Amniotic stem cell (primary cell): ENCODE measurements around the gene ZNF609.
"Not testable (repeated sequence)": the region's sequence is repeated elsewhere in the genome, so short reads cannot be mapped to it uniquely, and the experiment has no call there.

Source experiments
- DNase-seq: peaks from one replicate; lab custom pipeline; 2025; lab: John Stamatoyannopoulos, UW

ZNF609 gene

GRCh38 chr15:64583519-64583918 lies 123.1 kb downstream of the ZNF609 start:
- no peak for DNase-seq

DNA sequence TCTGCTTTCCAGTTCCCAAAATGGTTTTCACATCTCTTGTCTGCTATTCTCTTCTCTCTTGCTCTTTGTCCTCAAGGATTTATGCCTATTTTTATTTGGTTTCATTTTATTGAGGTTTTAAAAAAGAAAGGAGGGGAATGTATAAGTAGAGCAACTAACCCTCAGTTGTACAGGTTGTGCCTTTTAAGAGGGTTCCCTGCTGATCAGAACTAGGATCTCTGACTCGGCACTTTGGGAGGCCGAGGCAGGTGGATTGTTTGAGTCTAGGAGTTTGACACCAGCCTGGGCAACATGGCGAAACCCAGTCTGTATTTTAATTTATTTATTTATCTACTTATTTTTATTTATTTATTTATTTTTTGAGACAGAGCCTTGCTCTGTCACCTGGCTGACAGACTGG lies 123.6 kb downstream of the ZNF609 start:
- DNase-seq, result no peak

DNA sequence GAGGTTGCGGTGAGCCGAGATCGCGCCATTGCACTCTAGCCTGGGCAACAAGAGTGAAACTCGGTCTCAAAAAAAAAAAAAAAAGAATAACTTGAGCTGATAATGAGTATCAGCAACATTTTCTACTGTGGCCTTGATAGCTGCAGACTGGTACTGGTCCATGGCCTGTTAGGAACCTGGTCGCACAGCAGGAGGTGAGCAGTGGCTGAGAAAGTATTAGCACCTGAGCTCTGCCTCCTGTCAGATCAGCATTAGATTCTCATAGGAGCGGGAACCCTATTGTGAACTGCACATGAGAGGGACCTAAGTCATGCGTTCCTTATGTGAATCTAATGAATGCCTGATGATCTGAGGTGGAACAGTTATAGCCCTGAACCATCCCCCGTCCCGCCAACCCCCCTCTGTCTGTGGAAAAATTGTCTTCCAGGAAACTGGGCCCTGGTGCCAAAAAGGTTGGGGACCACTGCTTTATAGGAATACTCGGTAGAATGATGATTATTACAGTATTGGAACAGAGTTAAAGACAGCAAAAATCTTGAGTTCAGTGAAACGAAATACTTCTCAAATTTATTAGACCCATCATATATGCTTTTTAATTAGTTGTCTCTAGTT lies 126.0 kb downstream of the ZNF609 start:
- DNase-seq, result no peak

GRCh38 chr15:64586984-64587383 lies 126.6 kb downstream of the ZNF609 start:
- no peak for DNase-seq

DNA sequence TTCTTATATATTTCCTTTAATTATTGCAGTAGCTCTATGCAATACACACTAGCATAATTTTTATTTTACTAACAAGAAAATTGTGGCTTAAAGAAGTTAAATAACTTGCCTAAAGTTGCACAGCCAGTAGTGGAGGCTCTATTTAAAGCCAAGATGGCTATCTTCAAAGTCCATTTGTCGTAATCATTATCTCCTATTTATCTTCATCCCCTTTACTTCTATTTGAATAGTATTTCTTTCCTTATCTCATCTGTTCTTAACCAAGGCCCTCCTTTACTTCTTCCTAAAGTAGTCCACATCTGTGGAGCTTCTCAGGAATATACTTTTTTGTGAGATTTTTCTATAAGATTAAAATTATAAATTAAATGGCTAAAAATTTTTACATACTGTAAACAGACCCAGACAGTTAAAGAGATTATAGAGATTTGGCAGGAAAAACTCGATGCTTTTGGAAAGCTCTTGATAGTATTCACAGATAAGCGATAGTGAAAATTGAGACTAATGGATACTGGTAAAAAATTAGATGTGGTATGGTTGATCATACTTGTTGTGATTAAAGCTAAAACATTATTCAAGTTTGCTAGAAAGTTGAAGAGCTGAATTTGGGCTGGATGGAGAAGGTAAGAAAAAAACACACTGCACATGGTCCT lies 129.2 kb downstream of the ZNF609 start:
- no peak for DNase-seq

DNA sequence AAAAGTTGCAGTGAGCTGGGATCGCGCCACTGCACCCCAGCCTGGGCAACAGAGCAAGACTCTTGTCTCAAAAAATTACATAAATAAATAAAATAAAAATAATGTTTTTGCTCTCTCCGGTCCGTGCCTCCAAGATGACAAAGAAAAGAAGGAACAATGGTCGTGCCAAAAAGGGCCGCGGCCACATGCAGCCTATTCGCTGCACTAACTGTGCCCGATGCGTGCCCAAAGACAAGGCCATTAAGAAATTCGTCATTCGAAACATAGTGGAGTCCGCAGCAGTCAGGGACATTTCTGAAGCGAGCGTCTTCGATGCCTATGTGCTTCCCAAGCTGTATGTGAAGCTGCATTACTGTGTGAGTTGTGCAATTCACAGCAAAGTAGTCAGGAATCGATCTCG lies 132.5 kb downstream of the ZNF609 start:
- not testable (repeated sequence) for DNase-seq

DNA sequence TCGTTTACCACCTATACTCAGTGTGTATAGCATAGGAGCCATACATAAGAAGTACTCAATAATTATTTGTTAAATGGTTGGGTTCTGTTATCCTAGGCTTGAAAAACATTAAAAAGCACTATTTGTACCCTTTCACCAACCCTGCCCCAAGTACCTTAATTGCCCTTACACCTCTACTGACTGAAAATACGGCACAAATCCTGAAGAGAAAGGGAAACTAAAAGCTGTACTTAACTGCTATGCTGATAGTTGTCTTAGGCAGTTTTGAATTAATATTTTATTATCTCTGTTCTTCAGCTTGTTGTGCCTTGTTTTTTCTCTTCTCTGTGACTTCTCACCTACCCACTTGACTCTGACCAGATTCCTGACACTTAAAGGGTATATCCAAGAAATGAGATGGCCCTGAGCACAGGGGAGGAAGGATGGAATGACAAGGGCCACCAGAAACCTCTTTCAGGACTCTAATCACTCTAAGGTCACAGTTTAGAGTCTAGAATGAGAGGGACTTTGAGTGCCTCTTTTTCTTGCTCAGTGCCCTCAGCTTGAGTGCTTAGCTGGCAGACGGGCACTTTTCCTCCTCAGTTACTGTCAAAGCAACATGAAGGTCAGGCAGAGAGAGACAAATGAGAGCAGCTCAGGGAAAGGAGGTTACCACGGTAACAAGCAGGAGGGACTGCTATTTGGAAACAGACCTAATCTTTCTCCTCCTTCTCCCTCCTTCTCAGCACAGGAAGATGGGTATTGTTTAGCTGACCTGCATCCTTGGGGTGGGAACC lies 136.5 kb downstream of the ZNF609 start:
- DNase-seq, result no peak

GRCh38 chr15:64597477-64597822 lies 137.1 kb downstream of the ZNF609 start:
- DNase-seq, result no peak

GRCh38 chr15:64599226-64599625 lies 138.8 kb downstream of the ZNF609 start:
- no peak for DNase-seq

DNA sequence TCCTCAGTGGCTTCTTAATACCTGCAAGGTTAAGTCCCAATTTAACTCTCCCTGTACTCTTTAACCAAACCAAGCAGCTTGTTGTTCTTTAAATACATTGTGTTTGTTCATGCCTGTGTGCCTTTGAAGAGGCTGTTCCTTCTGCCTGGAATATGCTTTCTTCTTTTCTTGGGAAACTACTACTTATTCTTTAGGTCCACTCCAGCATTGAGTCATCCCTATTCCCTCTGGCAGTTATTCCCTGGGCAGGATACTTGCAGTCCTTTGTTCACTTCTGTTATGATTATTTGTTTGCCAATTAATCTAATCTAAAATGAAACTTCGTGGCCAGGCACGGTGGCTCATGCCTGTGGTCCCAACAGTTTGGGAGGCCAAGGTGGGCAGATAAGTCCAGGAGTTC lies 139.3 kb downstream of the ZNF609 start:
- DNase-seq, result no peak

DNA sequence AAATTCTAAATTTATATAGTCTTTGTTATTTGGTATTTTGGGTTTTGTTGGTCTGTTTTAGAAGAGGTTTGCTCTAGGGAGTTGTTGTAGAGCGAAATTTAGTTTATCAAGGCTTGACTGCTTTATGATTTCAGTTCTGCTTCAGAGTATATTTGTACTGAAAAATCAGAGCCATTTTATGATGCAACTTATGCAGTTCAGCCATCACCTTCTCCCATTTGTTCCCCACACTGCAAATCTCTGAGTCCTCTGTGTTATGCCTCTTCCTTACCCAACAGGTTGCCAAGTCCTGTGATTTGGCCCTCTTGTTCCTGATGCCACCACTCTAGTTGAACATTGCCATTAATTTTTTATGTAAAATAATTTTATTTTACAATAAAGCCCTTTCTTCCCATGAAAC lies 140.4 kb downstream of the ZNF609 start:
- DNase-seq, result no peak

- DNase-seq, result no peak
These were observed 143.9 kb downstream of the ZNF609 start for GRCh38 chr15:64604319-64604718.

GRCh38 chr15:64607416-64607815 lies 147.0 kb downstream of the ZNF609 start:
- DNase-seq, result not testable (repeated sequence)

GRCh38 chr15:64610257-64610919 lies 150.0 kb downstream of the ZNF609 start:
- DNase-seq, result no peak

GRCh38 chr15:64611085-64611725 lies 150.8 kb downstream of the ZNF609 start:
- DNase-seq, result no peak

GRCh38 chr15:64614519-64614918 lies 154.1 kb downstream of the ZNF609 start:
- DNase-seq, result no peak

- no peak for DNase-seq
These were observed 157.3 kb downstream of the ZNF609 start for GRCh38 chr15:64617727-64618126.

DNA sequence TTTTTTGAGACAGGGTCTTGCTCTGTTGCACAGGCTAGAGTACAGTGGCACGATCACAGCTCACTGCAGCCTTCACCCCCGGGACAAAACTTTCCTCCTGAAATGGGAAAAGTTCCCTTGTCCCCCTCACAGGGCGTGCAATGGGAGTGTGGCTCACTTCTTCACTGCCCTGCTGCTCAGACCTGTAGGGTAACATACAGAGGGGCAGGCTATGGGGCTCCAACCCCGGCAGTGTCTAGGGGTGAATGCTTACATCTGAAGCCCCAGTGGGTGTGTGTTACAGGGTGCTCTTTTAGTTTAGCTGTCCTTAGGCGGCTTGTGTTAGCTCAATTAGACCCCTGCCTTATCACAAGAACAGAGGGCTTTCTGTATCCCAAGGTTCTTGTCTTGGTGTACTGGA lies 157.8 kb downstream of the ZNF609 start:
- DNase-seq, result no peak

DNA sequence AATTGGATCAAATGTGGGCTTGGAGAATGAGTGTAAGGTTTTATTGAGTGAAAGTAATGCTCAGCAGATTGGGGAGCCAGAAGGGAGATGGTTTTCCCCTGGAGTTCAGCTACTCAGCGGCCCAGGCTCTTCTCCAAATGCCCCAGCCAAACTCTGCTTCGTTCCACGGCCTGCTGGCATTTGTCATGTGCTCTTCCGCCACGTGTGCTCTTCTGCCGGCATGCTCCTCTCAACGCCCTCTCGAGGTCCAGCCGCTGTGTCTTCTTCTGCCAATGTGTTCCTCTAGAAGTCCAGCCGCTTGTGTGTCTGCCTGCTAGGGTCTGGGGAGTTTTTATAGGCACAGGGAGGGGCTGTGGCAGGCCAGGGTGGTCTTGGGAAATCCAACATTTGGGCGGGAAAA lies 158.2 kb downstream of the ZNF609 start:
- DNase-seq, result no peak

- DNase-seq, result no peak
These were observed 159.8 kb downstream of the ZNF609 start for GRCh38 chr15:64619880-64620839.

- no peak for DNase-seq
These were observed 160.7 kb downstream of the ZNF609 start for GRCh38 chr15:64621056-64621455.
